ENCODE measurements around the gene NBAS.

- no peak for TF ChIP-seq POLR2AphosphoS5 (IDR thresholded peaks at IDR 0.05; ENCODE audit: borderline replicate concordance, low read depth, low read length)
- TF ChIP-seq EZH2 (IDR thresholded peaks at IDR 0.05), result no peak
Observed at GRCh38 chr2:15206419-15206818, 354.7 kb downstream of the NBAS start.

Data from SK-N-MC (cell line).